Prostate gland (tissue), 2 donors: ENCODE measurements around the gene DAPK1.

Source experiments
- POLR2A ChIP-seq: fragments of 450-650 bp; IDR thresholded peaks from one replicate; pipeline ENCODE4 v1.6.1; 2016; ENCODE audit warnings: antibody characterized with exemption, mild to moderate bottlenecking
- POLR2AphosphoS5 ChIP-seq: sonication (generic); formaldehyde crosslinking; IDR thresholded peaks from one replicate; pipeline ENCODE4 v1.6.1; 2017; ENCODE audit warnings: antibody characterized with exemption
- TF ChIP-seq, protein P1 (sequence below), 4 experiments: fragments of 200-600 bp in 2 of 4; fragments of 450-650 bp in 2 of 4; sonication (generic) in 2 of 4; IDR thresholded peaks; 1 replicate in 3 of 4; 2 replicates in 1 of 4; pipeline ENCODE4 v1.5.1; 2016 to 2019; ENCODE audit warnings: antibody characterized with exemption in 4 of 4, mild to moderate bottlenecking in 2 of 4, moderate library complexity in 2 of 4

DNA sequence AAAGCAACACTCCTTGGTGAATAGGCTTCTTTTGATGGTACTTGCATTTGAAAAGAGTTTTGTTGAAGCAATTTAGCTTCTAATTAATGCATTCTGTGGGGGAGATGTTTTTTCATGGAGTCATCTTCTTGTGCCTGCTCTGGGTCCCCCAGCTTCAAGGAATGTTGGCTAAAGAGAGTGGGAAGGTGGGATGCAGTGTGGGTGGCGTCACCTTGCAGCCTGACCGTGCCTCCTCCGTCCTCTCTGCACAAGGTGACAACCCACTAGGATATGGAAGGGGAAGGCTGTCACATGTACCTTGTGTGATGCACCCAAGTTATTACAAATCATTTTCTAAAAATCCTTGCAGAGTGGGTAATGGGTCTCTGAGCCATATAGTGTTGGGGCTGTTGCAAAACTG is 70.7 kb downstream of the DAPK1 start:
- no peak for TF ChIP-seq POLR2A
- TF ChIP-seq, protein P1, sequence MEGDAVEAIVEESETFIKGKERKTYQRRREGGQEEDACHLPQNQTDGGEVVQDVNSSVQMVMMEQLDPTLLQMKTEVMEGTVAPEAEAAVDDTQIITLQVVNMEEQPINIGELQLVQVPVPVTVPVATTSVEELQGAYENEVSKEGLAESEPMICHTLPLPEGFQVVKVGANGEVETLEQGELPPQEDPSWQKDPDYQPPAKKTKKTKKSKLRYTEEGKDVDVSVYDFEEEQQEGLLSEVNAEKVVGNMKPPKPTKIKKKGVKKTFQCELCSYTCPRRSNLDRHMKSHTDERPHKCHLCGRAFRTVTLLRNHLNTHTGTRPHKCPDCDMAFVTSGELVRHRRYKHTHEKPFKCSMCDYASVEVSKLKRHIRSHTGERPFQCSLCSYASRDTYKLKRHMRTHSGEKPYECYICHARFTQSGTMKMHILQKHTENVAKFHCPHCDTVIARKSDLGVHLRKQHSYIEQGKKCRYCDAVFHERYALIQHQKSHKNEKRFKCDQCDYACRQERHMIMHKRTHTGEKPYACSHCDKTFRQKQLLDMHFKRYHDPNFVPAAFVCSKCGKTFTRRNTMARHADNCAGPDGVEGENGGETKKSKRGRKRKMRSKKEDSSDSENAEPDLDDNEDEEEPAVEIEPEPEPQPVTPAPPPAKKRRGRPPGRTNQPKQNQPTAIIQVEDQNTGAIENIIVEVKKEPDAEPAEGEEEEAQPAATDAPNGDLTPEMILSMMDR (IDR thresholded peaks at IDR 0.05) = no peak
- no peak for TF ChIP-seq POLR2AphosphoS5
